Measurements from ENCODE around the gene CREB3L1. TPM values are rescaled to one million over a fixed set of nuclear protein-coding genes. Genes with fewer than 3 reads are reported as not detected.

Gene CREB3L1
- not detected for total RNA-seq

- POLR2A ChIA-PET: interaction anchor here (0.6 kb wide), 2 partner anchors 36 to 106 kb away, joined by 3 to 4 read pairs; no protein-coding TSS in a partner anchor
Measured at GRCh38 chr11:46277622-46278386, at the start of gene CREB3L1. TSS of gene CREB3L1 (plus strand) at chr11:46277662. CDS start at chr11:46278112, 450 bp downstream.

GRCh38 chr11:46229230-46229629 is 48.2 kb upstream of the CREB3L1 start:
- ChIA-PET CTCF (no interaction called here), POLR2A (no interaction called here)

More at GRCh38 chr11:46277622-46278386, at the start of gene CREB3L1:
- CTCF ChIA-PET: interaction anchor here (0.7 to 1.9 kb wide), 6 partner anchors 11 to 90 kb away, joined by 3 to 4 read pairs (median 4); no protein-coding TSS in a partner anchor

GRCh38 chr11:46234311-46234710 is 43.2 kb upstream of the CREB3L1 start:
- ChIA-PET POLR2A (no interaction called here), CTCF (no interaction called here)

- ChIA-PET CTCF (interaction anchor here (1.5 to 9.3 kb wide), 2 partner anchors 60 to 76 kb away, joined by 5 to 207 read pairs; no protein-coding TSS in a partner anchor), POLR2A (no interaction called here)
Measured at GRCh38 chr11:46235777-46236688, 41.4 kb upstream of the CREB3L1 start.

GRCh38 chr11:46236918-46237247 is 40.6 kb upstream of the CREB3L1 start:
- ChIA-PET CTCF (interaction anchor here (1.5 to 9.3 kb wide), 2 partner anchors 59 to 75 kb away, joined by 5 to 207 read pairs; no protein-coding TSS in a partner anchor), POLR2A (no interaction called here)

- ChIA-PET CTCF (interaction anchor here (0.9 to 9.3 kb wide), 10 partner anchors 35 to 259 kb away, joined by 3 to 207 read pairs (median 5); partner anchors contain the start of gene CREB3L1), POLR2A (interaction anchor here (0.8 to 1.6 kb wide), 4 partner anchors 70 to 119 kb away, joined by 3 to 7 read pairs (median 4); no protein-coding TSS in a partner anchor)
Measured at GRCh38 chr11:46237248-46238077, 40.0 kb upstream of the CREB3L1 start.

GRCh38 chr11:46238078-46238966 is 39.1 kb upstream of the CREB3L1 start:
- ChIA-PET POLR2A (interaction anchor here (0.6 to 1.6 kb wide), 5 partner anchors 58 to 120 kb away, joined by 3 to 7 read pairs (median 3); no protein-coding TSS in a partner anchor), CTCF (interaction anchor here (0.8 to 9.3 kb wide), 21 partner anchors 11 to 260 kb away, joined by 3 to 207 read pairs (median 4); partner anchors contain the start of gene CREB3L1)

- POLR2A ChIA-PET: interaction anchor here (0.6 to 1.6 kb wide), 3 partner anchors 57 to 141 kb away, joined by 3 to 5 read pairs (median 4); no protein-coding TSS in a partner anchor
Measured at GRCh38 chr11:46238967-46239800, 38.3 kb upstream of the CREB3L1 start.

GRCh38 chr11:46239801-46240061 is 37.7 kb upstream of the CREB3L1 start:
- POLR2A ChIA-PET: interaction anchor here (0.8 kb wide), 1 partner anchor 142 kb away, joined by 4 read pairs; no protein-coding TSS in a partner anchor
- CTCF ChIA-PET: interaction anchor here (0.6 to 9.3 kb wide), 19 partner anchors 8 to 367 kb away, joined by 3 to 207 read pairs (median 4); partner anchors contain the start of gene CREB3L1

More at GRCh38 chr11:46238967-46239800, 38.3 kb upstream of the CREB3L1 start:
- CTCF ChIA-PET: interaction anchor here (0.6 to 9.3 kb wide), 28 partner anchors 8 to 368 kb away, joined by 3 to 207 read pairs (median 4); partner anchors contain the start of gene CREB3L1

GRCh38 chr11:46240371-46240770 is 37.1 kb upstream of the CREB3L1 start:
- POLR2A ChIA-PET: no interaction called here

GRCh38 chr11:46240861-46241260 is 36.6 kb upstream of the CREB3L1 start:
- ChIA-PET CTCF (interaction anchor here (0.7 to 9.3 kb wide), 4 partner anchors 71 to 471 kb away, joined by 3 to 207 read pairs (median 6); no protein-coding TSS in a partner anchor), POLR2A (no interaction called here)

More at GRCh38 chr11:46240371-46240770, 37.1 kb upstream of the CREB3L1 start:
- CTCF ChIA-PET: interaction anchor here (1.3 to 9.3 kb wide), 6 partner anchors 32 to 112 kb away, joined by 4 to 207 read pairs (median 6); partner anchors contain the start of gene CREB3L1

- ChIA-PET POLR2A (interaction anchor here (0.5 to 1.7 kb wide), 5 partner anchors 36 to 120 kb away, joined by 4 to 7 read pairs (median 6); no protein-coding TSS in a partner anchor), CTCF (interaction anchor here (0.6 to 9.3 kb wide), 6 partner anchors 53 to 1384 kb away, joined by 3 to 207 read pairs (median 4); partner anchors contain the start of gene DGKZ)
Measured at GRCh38 chr11:46242041-46242951, 35.2 kb upstream of the CREB3L1 start.

- ChIA-PET POLR2A (interaction anchor here (0.6 to 1.7 kb wide), 8 partner anchors 19 to 324 kb away, joined by 3 to 7 read pairs (median 5); partner anchors contain the start of gene DGKZ), CTCF (interaction anchor here (0.6 to 9.3 kb wide), 6 partner anchors 11 to 1383 kb away, joined by 3 to 207 read pairs (median 4); partner anchors contain the start of gene DGKZ)
Measured at GRCh38 chr11:46242952-46243795, 34.3 kb upstream of the CREB3L1 start.

GRCh38 chr11:46243796-46244109 is 33.7 kb upstream of the CREB3L1 start:
- ChIA-PET POLR2A (interaction anchor here (0.6 to 1.7 kb wide), 8 partner anchors 20 to 323 kb away, joined by 3 to 7 read pairs (median 5); partner anchors contain the start of gene DGKZ), CTCF (interaction anchor here (0.6 to 9.3 kb wide), 4 partner anchors 12 to 114 kb away, joined by 3 to 207 read pairs (median 4); partner anchors contain the start of gene DGKZ)
